Epithelial cell of umbilical artery (primary cell): ENCODE measurements around the gene MXD4. TPM values are rescaled to one million over a fixed set of nuclear protein-coding genes. Genes with fewer than 3 reads are reported as not detected.

ENCODE experiments used
- total RNA-seq: library from RNA; depleted of rRNA; stranded (reverse); fragments of >200 nt; gene quantifications from 2 replicates; pipeline ENCODE4 v1.2.3, GENCODE V29; 2014

Gene MXD4
- 38.3 and 55.5 TPM in 2 replicates for total RNA-seq

GRCh38 chr4:2261853-2262144 lies at the start of gene MXD4:
TSS of gene MXD4 (minus strand) at chr4:2262109. CDS start at chr4:2261980, 129 bp downstream.

DNA sequence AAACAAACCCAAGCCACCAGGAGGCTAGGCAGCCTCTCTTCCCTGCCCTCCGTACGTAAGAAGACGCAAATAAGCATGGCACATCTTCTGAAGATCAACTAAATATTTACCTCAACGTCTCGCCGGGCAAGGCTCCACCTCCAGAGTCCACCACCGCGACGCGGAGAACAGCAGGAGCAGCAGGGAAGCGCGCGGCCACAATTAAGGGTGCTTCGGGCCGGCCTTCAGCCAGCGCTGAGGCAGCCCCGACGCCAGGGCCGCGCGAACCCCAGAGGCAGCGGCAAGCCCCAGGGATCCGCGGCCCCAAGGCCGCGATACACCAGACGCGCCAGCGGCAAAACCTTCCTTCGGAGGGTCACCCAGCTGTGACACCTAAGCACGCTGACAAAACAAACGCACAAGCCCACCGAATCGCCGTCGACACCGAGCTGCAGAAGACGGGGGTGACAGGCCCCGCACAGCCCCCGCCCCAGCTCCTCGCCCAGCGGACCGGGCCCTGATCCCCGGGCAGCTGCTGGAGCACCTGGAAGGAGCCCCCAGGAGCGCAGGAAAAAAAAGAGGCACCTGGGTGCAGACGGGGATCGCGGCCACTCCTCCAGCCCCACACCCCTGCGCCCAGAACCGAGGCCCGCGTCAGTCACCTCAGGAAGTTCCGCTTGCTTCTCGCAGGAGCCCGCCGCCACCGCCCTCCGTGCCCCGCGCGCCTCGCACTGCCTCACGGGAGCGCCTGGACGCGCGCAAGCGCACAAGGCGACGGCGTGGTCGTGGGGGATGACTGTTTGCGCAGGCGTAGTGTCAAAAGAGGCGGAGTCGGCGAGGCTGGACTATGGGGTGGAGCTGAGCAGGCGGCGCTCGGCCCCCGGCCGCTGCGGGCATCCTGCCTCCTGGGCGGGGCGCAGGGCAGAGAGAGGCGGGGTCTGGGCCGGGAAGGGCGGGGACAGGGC lies 20.2 kb downstream of the MXD4 start, which contains the start of the genes HAUS3 and POLN:
TSS of gene HAUS3 (minus strand) at position 712 of the 944 bp plus-strand sequence. CDS start 1,175 bp downstream, outside the sequence.
TSS of gene POLN (minus strand) at position 712 of the 944 bp plus-strand sequence. CDS start 12,890 bp downstream, outside the sequence.

Other genes starting within 250 kb of the MXD4 start
- gene NAT8L, start 202.8 kb downstream of the MXD4 start, total RNA-seq = 0.32 TPM in 1 of 2 replicates, not detected in the other
- 10.4 and 20.4 TPM in 2 replicates for gene HAUS3, start 20.0 kb downstream of the MXD4 start, total RNA-seq
- gene POLN, start 20.0 kb downstream of the MXD4 start, total RNA-seq = 1.6 and 4.1 TPM in 2 replicates
- 1.9 and 3.3 TPM in 2 replicates for gene ZFYVE28, start 156.5 kb upstream of the MXD4 start, total RNA-seq
- gene CFAP99, start 156.8 kb upstream of the MXD4 start, total RNA-seq = not detected in 2 replicates
- gene RNF4, start 207.0 kb upstream of the MXD4 start, total RNA-seq = 64.0 and 75.7 TPM in 2 replicates